A673 (cell line): ENCODE measurements around the gene TRPM6.

Experiments
- CTCF ChIP-seq: fragments of 300-800, 200-600 bp; sonication (generic); conservative IDR thresholded peaks from 2 replicates; pipeline ENCODE4 v1.5.1; 2017; ENCODE audit warnings: low read depth, mild to moderate bottlenecking, antibody characterized with exemption, low read length, moderate library complexity, mixed read lengths
- EZH2 ChIP-seq: fragments of 200-600 bp; sonication (generic); IDR thresholded peaks from 2 replicates; pipeline ENCODE4 v1.6.1; 2017; ENCODE audit warnings: borderline replicate concordance, low read depth, mild to moderate bottlenecking, mixed read lengths, antibody characterized with exemption, low read length; ENCODE audit not compliant: poor library complexity, severe bottlenecking

GRCh38 chr9:74795081-74795480 lies 92.6 kb downstream of the TRPM6 start:
- TF ChIP-seq CTCF (no peak), EZH2 (no peak)
